Kidney epithelial cell (primary cell): ENCODE data around the gene IGHMBP2. TPM values are rescaled to one million over a fixed set of nuclear protein-coding genes. Genes with fewer than 3 reads are reported as not detected.

Source experiments
- DNase-seq: peaks from one replicate; pipeline ENCODE4 v3.0.0-alpha.2; 2010; ENCODE audit warnings: low read depth
- H3K27me3 ChIP-seq: 2 replicates; pipeline ENCODE4 v1.6.0; 2011; ENCODE audit warnings: low read length; ENCODE audit not compliant: control insufficient read depth, insufficient read depth
- H3K36me3 ChIP-seq: 2 replicates; pipeline ENCODE4 v1.5.1; 2011; ENCODE audit warnings: low read length; ENCODE audit not compliant: control insufficient read depth, insufficient read depth
- H3K4me3 ChIP-seq: 2 replicates; pipeline ENCODE4 v1.5.1; 2011; ENCODE audit warnings: low read depth, mild to moderate bottlenecking, control low read depth, low read length
- total RNA-seq: library from RNA; depleted of rRNA; stranded (reverse); fragments of >200 nt; gene quantifications from 2 replicates; pipeline ENCODE4 v1.2.3, GENCODE V29; 2015
- TF ChIP-seq, protein P1 (sequence below): IDR thresholded peaks from 2 replicates; pipeline ENCODE4 v1.5.1; 2011; ENCODE audit warnings: mild to moderate bottlenecking, moderate library complexity, low read length, control low read depth, inconsistent platforms; ENCODE audit not compliant: insufficient read depth, poor library complexity, severe bottlenecking

Gene IGHMBP2
- total RNA-seq, 1 donor from 2014 or later, result 12.4 TPM

GRCh38 chr11:68948935-68949334 is 45.2 kb downstream of the IGHMBP2 start:
- Histone ChIP-seq H3K36me3 (no peaks in the 10 kb centered on the region), H3K27me3 (no peaks in the 10 kb centered on the region), H3K4me3 (no peak overlapping the region)
- TF ChIP-seq, protein P1, sequence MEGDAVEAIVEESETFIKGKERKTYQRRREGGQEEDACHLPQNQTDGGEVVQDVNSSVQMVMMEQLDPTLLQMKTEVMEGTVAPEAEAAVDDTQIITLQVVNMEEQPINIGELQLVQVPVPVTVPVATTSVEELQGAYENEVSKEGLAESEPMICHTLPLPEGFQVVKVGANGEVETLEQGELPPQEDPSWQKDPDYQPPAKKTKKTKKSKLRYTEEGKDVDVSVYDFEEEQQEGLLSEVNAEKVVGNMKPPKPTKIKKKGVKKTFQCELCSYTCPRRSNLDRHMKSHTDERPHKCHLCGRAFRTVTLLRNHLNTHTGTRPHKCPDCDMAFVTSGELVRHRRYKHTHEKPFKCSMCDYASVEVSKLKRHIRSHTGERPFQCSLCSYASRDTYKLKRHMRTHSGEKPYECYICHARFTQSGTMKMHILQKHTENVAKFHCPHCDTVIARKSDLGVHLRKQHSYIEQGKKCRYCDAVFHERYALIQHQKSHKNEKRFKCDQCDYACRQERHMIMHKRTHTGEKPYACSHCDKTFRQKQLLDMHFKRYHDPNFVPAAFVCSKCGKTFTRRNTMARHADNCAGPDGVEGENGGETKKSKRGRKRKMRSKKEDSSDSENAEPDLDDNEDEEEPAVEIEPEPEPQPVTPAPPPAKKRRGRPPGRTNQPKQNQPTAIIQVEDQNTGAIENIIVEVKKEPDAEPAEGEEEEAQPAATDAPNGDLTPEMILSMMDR, result no peak
- DNase-seq, result no peak

DNA sequence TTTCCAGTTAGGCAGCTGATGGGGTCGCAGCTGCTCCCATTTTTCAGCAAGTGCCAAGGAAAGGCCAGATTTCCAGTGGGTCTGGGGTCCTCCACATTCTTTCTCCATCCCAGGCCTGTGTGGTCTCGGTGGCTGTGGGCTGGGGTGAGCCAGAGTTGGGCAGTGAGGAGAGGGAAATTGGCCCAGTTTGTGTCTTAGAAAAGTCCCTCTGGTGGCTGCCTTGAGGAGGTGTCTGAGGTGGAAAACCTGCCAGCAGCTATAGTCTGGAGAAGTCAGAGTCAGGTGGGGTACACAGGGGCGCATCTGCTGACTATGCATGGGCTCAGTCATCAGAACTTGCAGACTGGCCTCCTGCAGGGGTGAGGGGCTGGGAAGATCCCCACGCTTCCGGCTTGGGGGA is 46.6 kb downstream of the IGHMBP2 start:
- Histone ChIP-seq H3K36me3 (no peaks in the 10 kb centered on the region), H3K27me3 (no peaks in the 10 kb centered on the region), H3K4me3 (no peak overlapping the region)
- TF ChIP-seq, protein P1, result peak; percentile 49
- DNase-seq, result no peak

GRCh38 chr11:68950762-68951161 is 47.1 kb downstream of the IGHMBP2 start:
- no peak for DNase-seq
- no peak overlapping the region for H3K4me3 ChIP-seq
- TF ChIP-seq, protein P1, result no peak
- H3K36me3 ChIP-seq, result no peaks in the 10 kb centered on the region
- H3K27me3 ChIP-seq, result no peaks in the 10 kb centered on the region

DNA sequence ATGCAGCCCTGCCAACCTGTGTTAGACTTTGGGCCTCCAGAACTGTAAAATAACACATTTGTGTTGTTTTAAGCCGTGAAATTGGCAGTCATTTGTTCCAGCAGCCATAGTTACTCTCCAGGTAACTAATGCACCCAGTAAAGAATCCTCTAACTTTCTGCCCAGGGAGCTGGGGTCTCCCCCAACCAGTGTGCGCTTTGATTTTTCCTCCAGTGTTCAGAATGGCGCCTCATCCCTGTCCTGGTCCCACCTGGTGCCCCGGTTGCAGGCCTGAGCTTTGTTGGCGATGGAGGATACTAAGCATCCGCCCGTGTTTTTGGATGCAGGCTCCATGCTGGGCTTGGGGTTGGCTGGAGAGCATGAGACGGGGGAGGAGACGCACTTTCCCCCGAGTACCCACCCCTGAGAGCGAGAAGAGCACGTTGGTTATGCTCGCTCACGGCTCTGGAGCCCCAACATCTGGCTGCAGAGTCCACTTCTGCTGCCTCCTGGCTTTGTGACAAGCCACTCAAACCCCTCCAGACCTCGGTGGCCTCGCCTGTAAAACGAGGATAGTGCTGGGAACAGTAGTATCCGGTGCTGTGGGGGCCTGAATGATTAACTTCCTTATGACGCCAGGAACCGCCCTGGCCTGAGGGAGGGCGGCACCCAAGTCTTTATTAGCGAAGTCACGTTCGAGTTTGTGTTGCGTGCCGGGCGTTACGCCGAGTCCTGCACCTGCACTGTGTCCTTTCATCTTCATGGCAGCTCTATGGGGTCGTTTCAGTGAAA is 51.3 kb downstream of the IGHMBP2 start:
- no peak overlapping the region for H3K4me3 ChIP-seq
- no peaks in the 10 kb centered on the region for H3K36me3 ChIP-seq
- no peak for DNase-seq
- TF ChIP-seq, protein P1, result no peak
- H3K27me3 ChIP-seq, result peaks cover 3% of the 10 kb centered on the region

DNA sequence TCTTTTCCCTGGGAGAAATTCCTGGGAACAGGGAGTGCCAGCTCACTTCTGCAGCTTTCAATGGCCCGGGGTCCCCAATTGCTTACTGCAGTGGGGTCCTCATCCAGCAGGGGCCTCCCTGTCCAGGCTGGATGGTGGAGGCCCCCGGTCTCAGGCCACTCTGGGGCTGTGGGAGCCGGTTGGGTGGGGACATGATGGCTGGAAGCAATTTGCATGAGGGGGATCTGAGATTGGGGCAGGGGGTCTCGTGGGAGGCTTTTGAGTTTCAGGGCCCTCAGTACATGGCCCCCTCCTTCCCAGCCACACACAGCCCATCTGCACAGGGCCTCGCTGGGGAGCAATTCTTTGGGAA is 51.9 kb downstream of the IGHMBP2 start:
- no peak for DNase-seq
- TF ChIP-seq, protein P1, result no peak
- Histone ChIP-seq H3K36me3 (no peaks in the 10 kb centered on the region), H3K4me3 (no peak overlapping the region), H3K27me3 (peaks cover 5% of the 10 kb centered on the region)

DNA sequence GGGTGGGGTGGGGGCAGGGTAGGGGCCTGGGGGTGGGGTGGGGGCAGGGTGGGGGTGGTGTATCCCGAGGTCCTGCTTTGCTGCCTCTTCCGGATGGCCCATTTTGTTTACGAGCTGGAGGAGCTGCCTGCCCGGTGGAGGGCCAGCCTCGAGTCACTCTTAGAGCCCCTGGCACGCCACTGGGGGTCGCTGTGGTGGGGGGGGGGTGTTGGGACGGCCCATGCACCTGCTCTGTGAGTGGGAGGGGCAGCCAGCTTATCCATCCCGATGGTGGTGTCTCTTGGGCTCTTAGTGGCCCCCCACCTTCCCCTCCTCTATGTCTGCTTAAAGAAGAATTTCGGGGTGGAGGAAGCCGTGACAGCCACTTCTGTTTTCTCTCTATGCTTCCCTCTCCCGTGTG is 52.5 kb downstream of the IGHMBP2 start:
- Histone ChIP-seq H3K4me3 (no peak overlapping the region), H3K27me3 (peaks cover 5% of the 10 kb centered on the region), H3K36me3 (no peaks in the 10 kb centered on the region)
- DNase-seq, result no peak
- TF ChIP-seq, protein P1, result peak; percentile 43
